Esophagus squamous epithelium (tissue), 4 donors: ENCODE data around the gene FHL5.

Experiments used
- CTCF ChIP-seq, 6 experiments: fragments of 450-650 bp in 4 of 6; fragments of 200-600 bp in 2 of 6; sonication (generic) in 2 of 6; IDR thresholded peaks; one replicate each; pipeline ENCODE4 v1.5.1; 2016 to 2019; ENCODE audit warnings: antibody characterized with exemption in 6 of 6, mild to moderate bottlenecking in 4 of 6, moderate library complexity in 4 of 6
- POLR2A ChIP-seq, 4 donors: fragments of 450-650 bp; IDR thresholded peaks; one replicate each; pipeline ENCODE4 v1.6.1; 2017; ENCODE audit warnings: antibody characterized with exemption in 4 of 4, mild to moderate bottlenecking in 4 of 4, moderate library complexity in 3 of 4

- TF ChIP-seq CTCF (IDR thresholded peaks at IDR 0.05) (no peak), POLR2A (IDR thresholded peaks at IDR 0.05) (no peak)
Measured at GRCh38 chr6:96522465-96523009, 40.4 kb upstream of the FHL5 start.
